ENCODE data around the gene CGN.

CGN gene

GRCh38 chr1:151545542-151545941, 34.4 kb downstream of the CGN start:
- H3K4me3 ChIP-seq (ENCODE audit: low read depth, low read length) = no peak overlapping the region
- TF ChIP-seq CTCF (IDR thresholded peaks at IDR 0.05; ENCODE audit: borderline replicate concordance, insufficient read depth, low read depth, low read length) = no peak

- no peak for TF ChIP-seq CTCF (IDR thresholded peaks at IDR 0.05; ENCODE audit: borderline replicate concordance, insufficient read depth, low read depth, low read length)
- no peak overlapping the region for H3K4me3 ChIP-seq (ENCODE audit: low read depth, low read length)
These were observed 35.1 kb downstream of the CGN start for GRCh38 chr1:151546011-151546925.

DNA sequence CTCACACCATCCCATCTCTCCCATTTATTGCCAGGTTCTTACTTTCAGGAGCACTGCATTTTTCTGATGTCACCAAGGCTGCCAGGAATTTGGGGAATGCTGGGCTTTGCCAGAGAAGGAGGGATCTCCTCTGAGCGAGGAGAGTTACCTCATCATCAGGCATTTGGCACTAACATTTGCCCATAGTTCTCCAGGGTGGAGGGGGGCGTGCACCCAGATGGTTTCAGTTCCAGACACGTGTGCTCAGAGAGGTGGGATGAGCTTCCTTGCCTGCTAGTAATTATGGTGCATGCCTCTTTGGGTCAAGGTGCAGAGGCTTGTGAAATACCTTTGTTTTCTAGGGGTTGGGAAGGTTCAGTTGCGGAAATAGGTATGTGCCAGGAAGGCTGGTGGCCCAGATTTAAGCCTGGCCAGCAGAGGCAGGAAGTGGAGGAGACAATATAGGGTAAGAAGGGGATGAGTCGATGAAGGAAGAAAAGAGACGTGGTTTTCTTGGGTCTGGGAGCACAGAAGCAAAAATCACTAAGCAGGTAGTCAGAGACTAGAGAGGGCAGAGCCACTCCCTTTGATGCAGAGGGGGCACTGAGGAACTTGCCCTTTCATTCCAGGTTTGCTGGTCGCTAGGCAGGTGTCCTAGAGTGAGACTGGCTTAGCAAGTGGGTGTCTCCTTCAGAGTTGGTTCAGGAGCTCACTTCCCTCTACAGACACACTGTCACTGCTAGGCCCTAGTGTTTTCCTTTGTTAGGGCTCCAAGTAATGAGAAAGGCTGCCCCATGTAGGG, 36.1 kb downstream of the CGN start:
- H3K4me3 ChIP-seq (ENCODE audit: low read depth, low read length) = no peak overlapping the region
- no peak for TF ChIP-seq CTCF (IDR thresholded peaks at IDR 0.05; ENCODE audit: borderline replicate concordance, insufficient read depth, low read depth, low read length)

DNA sequence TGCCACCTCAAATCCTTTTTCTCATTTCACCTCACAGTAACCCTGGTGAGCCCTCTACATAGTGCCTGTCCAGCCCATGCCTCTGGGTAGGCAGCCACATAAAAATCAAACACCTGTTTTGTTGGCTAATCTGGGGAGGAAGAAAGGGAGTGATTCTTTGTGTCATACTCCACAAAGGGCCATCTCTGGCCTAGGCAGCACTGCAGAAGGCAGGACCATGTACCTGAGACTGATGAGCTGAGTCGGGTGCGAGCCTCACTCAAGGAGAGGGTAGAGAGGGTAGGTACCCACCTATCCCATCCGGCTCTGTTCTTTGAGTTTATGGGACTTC, 36.7 kb downstream of the CGN start:
- H3K4me3 ChIP-seq (ENCODE audit: low read depth, low read length) = no peak overlapping the region
- no peak for TF ChIP-seq CTCF (IDR thresholded peaks at IDR 0.05; ENCODE audit: borderline replicate concordance, insufficient read depth, low read depth, low read length)

DNA sequence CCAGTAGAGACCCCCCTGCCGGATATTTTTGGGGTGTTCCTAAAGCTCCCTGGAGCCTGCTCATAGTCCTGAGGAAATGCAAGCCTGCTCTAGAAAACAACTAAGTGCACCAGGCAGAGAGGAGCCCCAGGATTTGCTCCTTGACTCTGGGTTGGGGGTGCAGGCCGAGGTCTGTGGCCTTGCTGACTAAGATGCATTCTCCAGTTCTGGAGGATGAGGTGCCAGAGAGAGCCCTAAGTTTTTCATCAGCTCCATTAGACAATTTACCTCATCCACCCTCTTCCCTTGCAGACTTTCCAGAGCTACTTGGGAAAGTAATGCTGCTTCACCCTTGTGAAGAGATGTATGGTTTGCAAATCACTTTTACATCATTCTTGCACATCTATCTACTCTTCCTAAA, 38.0 kb downstream of the CGN start:
- H3K4me3 ChIP-seq (ENCODE audit: low read depth, low read length) = no peak overlapping the region
- no peak for TF ChIP-seq CTCF (IDR thresholded peaks at IDR 0.05; ENCODE audit: borderline replicate concordance, insufficient read depth, low read depth, low read length)

- no peak overlapping the region for H3K4me3 ChIP-seq (ENCODE audit: low read depth, low read length)
- TF ChIP-seq CTCF (IDR thresholded peaks at IDR 0.05; ENCODE audit: borderline replicate concordance, insufficient read depth, low read depth, low read length) = no peak
These were observed 42.5 kb downstream of the CGN start for GRCh38 chr1:151553659-151554058.

All from GM12875 (cell line).